Midbrain (tissue), 1 donor: ENCODE data around the gene APPL1.

Source experiments
- DNase-seq: peaks from one replicate; lab custom pipeline; 2025; lab: John Stamatoyannopoulos, UW

APPL1 gene, protein sequence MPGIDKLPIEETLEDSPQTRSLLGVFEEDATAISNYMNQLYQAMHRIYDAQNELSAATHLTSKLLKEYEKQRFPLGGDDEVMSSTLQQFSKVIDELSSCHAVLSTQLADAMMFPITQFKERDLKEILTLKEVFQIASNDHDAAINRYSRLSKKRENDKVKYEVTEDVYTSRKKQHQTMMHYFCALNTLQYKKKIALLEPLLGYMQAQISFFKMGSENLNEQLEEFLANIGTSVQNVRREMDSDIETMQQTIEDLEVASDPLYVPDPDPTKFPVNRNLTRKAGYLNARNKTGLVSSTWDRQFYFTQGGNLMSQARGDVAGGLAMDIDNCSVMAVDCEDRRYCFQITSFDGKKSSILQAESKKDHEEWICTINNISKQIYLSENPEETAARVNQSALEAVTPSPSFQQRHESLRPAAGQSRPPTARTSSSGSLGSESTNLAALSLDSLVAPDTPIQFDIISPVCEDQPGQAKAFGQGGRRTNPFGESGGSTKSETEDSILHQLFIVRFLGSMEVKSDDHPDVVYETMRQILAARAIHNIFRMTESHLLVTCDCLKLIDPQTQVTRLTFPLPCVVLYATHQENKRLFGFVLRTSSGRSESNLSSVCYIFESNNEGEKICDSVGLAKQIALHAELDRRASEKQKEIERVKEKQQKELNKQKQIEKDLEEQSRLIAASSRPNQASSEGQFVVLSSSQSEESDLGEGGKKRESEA

GRCh38 chr3:57227204-57227929 is at the start of gene APPL1:
Gene APPL1 (plus strand): TSS chr3:57227729. CDS start chr3:57227884, 155 bp downstream.
- peak; percentile 94 for DNase-seq

DNA sequence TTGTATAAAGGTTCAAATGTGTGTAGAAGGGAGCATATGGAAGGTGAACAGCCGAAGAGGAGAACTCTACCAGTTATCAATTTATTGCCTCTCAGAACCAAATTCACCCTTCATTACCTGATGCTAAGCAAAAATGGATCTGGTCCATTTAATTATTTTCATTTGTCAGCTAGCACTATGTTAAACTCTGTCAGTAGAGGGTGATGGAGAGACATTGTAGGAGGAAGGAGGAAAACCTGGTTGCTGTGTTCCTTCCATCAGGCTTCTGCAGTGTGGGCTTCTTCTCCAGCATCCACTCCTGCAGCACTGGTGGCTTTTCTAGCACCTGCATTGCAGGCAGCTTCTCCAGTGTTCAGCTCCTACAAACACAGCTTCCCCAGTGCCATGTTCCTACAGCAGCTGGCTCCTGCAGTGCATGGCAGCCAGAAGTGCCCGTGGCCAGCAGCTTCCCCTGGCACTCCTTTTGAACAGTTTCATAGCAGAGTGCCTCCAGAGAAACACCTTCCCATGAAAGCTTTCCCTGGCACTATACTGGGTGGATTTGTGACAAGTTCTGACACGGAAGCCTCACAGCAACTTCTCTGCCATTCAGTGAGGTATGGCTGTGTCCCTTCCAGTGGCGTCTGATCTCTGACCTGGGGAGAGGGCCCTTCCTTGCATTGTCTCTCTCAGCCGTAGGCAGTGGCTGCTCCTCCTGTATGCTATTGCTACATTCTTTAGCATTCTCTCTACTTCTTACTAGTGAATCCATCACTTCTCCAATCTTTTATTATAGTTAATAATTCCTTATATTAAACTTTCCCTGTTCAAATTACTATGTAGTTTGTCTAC is 47.7 kb upstream of the APPL1 start:
- no peak for DNase-seq

DNA sequence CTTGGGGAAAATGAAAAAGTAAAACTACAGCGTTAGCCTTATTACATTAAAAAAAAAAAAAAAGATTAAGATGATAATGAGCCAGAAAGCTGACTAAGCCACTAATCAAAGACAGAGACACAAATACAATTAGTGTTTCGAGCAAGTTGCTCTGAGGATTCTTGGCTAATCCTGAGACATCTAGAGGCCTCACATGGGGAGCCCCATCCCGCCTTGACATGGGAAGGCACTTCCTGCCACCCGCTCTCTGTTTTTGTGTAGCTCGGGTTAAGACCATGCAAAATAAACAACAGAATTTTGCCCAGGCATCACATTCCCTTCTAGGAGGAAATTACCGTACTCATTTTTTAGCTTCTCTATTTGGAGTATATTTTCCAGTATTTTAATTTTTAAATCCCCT is 43.0 kb upstream of the APPL1 start:
- no peak for DNase-seq

DNA sequence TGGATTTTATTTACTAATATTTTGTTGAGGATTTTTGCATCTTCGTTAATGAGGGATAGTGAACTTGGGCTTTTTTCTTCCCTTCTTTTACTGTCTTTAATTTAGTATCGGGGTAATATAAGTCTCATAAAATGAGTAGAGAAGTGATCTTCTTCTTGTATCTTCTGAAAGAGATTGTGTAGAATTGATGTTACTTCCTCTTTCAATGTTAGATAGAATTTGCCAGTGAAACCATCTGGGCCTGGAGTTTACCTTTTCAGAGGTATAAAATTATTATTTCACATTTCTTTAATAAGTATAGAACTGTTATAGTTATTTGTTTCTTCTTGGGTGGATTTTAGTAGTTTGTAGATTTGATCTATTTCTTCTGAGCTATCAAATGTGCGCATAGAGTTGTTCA is 35.5 kb upstream of the APPL1 start:
- no peak for DNase-seq

DNA sequence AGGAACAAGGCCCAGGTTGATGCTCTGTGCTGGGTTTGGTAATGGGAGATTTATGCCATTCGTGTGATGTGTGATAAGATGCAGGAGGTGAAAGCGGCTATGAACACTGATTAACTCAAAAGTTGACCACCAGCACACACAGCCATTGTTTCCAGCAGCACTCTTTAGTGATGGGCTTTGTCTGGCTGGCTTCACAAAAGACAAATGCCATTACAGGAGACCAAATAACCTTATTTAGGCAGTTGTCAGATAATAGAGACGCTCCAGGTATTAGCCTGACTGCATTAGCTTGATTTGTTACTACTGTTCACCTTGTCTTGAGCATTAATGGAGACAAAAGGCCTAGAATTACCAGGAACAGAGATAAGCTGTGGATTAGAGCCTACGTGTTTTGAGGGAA is 32.9 kb upstream of the APPL1 start:
- no peak for DNase-seq

- no peak for DNase-seq
These were observed 27.6 kb upstream of the APPL1 start, which contains the start of gene HESX1 for GRCh38 chr3:57199895-57200297. Gene HESX1 (minus strand): TSS chr3:57199978. CDS start chr3:57199918, 60 bp downstream.

GRCh38 chr3:57206423-57206822 is 21.1 kb upstream of the APPL1 start:
- DNase-seq: no peak

GRCh38 chr3:57221883-57222282 is 5.6 kb upstream of the APPL1 start:
- DNase-seq: no peak

- DNase-seq: no peak
These were observed 2.7 kb upstream of the APPL1 start for GRCh38 chr3:57224856-57225255.

GRCh38 chr3:57226176-57226575 is 1.4 kb upstream of the APPL1 start:
- no peak for DNase-seq

- peak; percentile 66 for DNase-seq
These were observed 612 bp downstream of the APPL1 start for GRCh38 chr3:57227930-57228751.

- no peak for DNase-seq
These were observed 2.5 kb downstream of the APPL1 start for GRCh38 chr3:57230006-57230405.

DNA sequence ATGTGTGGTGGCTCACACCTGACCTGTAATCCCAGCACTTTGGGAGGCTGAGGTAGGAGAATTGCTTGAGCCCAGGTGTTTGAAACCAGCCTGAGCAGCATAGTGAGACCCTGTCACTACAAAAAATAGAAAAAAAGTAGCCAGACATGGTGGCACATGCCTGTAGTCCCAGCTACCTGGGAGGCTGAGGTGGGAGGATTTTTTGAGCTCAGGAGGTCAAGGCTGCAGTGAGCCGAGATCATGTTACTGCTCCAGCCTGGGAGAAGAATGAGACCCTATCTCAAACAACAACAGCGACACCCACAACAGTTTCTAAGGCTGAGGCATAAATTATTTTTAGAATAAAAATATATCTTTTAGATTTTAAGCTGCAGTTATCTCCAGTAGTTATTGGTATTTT is 6.3 kb downstream of the APPL1 start:
- no peak for DNase-seq

DNA sequence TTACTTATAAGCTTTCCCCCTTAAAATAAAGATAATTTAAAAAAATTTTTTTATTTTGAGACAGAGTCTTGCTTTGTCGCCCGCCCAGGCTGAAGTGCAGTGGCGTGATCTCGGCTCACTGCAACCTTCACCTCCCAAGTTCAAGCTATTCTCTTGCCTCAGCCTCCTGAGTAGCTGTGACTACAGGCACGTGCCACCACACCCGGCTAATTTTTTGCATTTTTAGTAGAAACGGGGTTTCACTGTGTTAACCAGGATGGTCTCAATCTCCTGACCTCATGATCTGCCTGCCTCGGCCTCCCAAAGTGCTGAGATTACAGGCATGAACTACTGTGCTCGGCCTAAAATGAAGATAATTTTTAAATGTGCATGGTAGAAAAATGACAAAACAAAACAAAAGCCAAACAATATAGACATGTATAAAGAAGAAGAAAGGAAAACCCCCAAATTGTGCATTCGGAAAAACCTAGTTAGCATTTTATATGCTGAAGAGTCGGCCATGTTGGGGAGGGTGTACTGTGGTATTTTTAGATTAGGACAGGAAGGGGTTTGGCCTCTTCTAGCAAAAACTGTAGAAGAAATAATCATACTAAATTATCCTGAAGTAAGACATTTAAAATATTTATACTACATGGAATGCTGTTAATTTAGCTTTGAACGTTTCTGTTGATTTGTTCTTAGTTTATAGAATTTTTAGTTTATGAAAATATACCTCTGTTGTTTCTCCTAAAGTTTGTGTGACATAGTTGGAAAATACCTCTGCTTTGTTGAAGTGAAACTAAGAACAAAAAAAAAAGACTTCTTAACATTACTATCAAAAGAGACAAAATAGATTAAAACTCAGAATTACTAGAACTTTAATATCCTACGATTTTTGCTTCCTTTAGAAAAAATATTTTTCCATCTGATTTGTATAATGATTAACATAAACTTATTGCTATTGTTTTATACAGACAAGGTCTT is 7.4 kb downstream of the APPL1 start:
- no peak for DNase-seq

GRCh38 chr3:57244946-57245345 is 17.4 kb downstream of the APPL1 start:
- DNase-seq: no peak

GRCh38 chr3:57252404-57252803 is 24.9 kb downstream of the APPL1 start:
- no peak for DNase-seq

DNA sequence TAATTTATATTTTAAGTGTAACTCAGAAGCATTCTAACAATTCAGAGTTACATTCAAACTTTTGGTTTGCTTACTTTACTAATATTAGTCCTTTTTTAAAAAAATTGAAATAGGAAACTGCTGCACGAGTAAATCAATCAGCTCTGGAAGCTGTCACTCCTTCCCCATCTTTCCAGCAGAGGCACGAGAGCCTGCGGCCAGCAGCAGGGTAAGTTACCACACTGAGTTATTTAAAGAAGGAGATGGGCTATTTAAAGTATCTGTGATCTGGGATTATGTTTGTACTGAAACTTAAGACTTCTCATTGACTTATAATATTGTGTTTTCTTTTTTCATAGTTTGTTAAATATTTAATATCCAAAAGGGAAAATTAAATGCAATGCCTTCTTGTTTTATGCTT is 29.3 kb downstream of the APPL1 start:
- DNase-seq: no peak

DNA sequence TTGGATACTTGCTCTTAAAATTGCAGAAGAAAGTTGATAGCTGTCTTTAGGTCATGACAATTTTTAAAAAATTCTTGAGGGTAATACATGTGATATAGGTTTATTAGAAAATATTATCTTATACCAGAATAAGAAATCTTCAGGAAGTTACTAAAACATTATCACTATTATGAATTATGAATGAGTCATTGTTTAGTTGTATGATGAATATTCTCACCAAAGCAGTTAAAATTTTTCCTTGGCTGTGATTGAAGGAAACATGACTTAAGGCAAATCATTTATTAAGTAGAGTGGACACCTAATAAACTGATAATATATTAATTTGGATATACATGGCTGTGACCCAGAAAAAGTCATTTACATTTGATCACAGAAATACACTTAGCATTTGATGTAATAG is 30.1 kb downstream of the APPL1 start:
- no peak for DNase-seq

DNA sequence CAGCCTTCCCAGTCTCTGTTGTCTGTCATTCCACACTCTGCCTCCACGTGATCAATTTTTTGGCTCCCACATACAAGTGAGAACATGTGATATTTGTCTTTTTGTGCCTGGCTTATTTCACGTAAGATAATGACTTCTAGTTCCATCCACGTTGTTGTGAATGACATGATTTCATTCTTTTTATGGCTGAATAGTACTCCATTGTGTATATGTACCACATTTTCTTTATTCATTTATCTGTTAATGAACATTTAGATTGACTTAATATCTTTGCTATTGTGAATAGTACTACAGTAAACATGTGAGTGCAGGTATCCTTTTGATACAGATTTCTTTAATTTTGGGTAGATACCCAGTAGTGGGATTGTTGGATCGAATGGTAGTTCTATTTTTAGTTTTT is 33.6 kb downstream of the APPL1 start:
- no peak for DNase-seq

DNA sequence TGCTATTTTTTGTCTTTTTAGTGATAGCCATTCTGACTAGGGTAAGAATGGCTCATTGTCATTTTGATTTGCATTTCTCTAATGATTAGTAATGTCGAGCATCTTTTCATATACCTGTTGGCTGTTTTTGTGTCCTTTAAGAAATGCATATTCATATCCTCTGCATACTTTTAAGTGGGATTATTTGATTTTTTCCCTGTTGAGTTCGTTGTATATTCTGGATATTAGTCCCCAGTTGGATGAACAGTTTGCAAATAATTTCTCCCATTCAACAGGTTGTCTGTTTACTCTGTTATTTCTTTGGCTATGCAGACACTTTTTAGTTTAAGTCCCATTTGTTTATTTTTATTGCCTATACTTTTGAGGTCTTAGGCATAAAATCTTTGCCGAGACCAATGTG is 34.4 kb downstream of the APPL1 start:
- DNase-seq: no peak
